22Rv1 (cell line): ENCODE data around the gene DTWD1.
"Not testable (repeated sequence)": the region's sequence is repeated elsewhere in the genome, so short reads cannot be mapped to it uniquely, and the experiment has no call there.

Source experiments
- H3K27ac ChIP-seq: fragments of 450-650 bp; 2 replicates; pipeline ENCODE4 v1.5.1; 2017
- CTCF ChIP-seq: fragments of 450-650 bp; IDR thresholded peaks from 2 replicates; pipeline ENCODE4 v1.5.1; 2017; ENCODE audit warnings: mild to moderate bottlenecking
- ZFX ChIP-seq: fragments of 450-650 bp; IDR thresholded peaks from 2 replicates; pipeline ENCODE4 v1.6.1; 2017; ENCODE audit warnings: antibody characterized with exemption, borderline replicate concordance

Gene DTWD1

DNA sequence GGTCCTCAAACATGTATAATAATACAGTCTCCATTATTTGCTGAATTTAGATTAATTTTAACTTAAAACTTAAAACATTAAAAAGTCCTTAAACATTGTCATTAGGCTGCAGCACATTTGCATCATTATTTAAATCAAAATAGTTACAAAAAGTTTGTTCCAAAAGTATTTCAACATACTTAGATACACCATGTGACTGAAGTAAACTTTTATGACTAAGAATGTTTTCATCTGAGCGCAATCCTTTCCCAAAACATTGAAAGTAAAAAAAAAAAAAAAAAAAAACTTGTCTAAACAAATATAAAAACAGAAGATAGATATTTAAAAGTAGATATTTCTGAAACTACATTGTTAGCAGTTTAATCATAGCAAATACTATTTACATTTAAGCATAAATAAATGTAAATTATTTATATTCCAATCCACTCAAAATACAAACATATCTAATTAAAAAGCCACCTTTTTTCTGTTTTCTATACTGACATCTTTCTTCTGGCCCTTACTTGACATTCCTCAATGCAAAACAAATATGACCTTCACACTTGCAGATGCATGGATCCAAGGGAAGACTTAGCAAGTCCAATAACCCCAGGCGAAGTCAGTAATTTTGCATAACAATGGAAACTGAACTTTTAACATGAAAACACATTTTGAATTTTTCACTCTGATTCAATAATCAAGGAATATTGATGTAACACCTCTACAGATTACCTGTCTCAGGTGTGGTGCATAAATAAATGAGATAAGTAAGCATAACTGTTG lies 10.5 kb upstream of the DTWD1 start:
- no peak overlapping the region for H3K27ac ChIP-seq
- TF ChIP-seq ZFX (no peak), CTCF (no peak)

- not testable (repeated sequence) for H3K27ac ChIP-seq
Observed at GRCh38 chr15:49612240-49612639, 8.6 kb upstream of the DTWD1 start.

DNA sequence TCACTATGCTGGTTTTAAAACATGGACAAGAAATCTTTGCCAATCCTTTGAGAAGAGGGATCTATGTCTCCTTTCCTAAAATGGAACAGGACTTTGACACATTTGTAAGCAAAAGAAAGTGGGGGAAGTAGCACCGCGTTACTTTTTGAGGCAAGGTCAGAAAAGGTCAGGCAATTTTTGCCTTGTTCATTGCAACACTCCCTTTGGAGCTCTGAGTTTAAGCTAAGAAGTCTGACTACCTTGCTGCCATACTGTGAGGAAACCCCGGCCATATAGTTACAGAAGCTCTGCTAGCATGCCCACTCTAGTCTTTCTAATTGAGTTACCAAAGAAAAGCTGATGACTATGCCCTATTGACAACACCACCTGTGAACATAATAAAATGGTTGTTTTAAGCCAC lies 1.6 kb upstream of the DTWD1 start:
- TF ChIP-seq CTCF (no peak), ZFX (no peak)

DNA sequence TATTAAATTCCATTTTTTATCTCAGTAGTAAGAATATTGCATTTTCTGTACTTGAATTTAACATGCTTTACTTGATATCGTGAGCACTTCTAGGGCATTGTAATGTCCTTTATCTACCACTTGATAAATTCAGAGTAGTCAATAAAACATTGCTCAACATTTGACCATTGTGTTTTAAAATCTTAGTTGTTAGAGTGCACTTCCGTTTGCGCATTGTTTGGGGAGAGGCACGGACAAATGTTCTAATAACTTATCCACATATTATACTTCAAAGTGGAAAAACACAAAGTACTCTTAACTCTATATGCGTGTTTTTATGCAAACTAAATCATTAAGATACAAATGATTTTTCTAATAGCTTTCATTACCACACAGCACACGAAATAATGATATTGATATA lies 649 bp upstream of the DTWD1 start:
- peak overlapping the region; percentile 73 for H3K27ac ChIP-seq
- no peak for TF ChIP-seq ZFX
- TF ChIP-seq CTCF, result no peak

More for the DNA sequence above, 1.6 kb upstream of the DTWD1 start:
- H3K27ac ChIP-seq, result no peak overlapping the region

GRCh38 chr15:49621401-49621811 lies 558 bp downstream of the DTWD1 start:
- H3K27ac ChIP-seq, result peak overlapping the region; percentile 73
- TF ChIP-seq ZFX (no peak), CTCF (no peak)

DNA sequence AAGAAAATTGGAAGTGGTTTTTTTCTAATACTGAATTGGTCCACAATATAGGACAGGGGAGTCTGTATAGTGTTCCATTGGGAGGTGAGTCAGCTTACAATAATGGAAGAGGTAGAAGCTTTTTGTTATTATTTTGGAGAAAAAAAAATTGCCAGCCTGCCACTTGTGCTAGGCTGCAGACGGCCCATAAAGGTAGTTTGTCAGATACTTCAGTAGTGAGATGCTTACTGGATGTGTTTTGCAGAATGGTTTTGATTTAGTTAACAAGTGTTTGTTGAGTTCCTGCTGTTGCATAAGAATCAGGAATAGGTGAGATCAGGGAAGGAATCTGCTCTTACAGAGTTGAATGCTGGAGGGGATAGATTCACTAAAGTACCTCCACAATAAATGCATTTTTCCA lies 1.0 kb downstream of the DTWD1 start:
- TF ChIP-seq CTCF (no peak), ZFX (no peak)
- H3K27ac ChIP-seq, result peak overlapping the region; percentile 73; the same call in 1 of the 2 replicates

GRCh38 chr15:49622561-49622960 lies 1.7 kb downstream of the DTWD1 start:
- H3K27ac ChIP-seq, result no peak overlapping the region
- TF ChIP-seq CTCF (no peak), ZFX (no peak)

DNA sequence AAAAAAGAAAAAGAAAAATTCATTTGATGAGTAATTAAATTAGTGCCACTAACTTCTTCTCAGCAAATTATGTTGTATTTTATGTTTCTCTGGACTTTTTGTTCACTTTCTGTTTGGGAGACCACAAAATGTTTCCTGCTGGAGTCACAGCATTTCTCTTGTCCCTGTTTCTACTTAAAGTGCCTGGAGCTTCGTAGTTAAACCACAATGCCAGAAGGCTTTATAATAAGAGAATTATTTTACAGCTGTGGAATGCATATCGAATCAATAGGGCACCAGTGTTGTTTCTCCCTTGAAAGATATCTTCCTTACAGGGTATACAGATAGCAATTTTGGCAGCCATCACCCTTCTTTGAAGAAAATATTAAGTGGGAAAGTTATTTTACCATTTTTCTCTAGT lies 3.2 kb downstream of the DTWD1 start:
- no peak for TF ChIP-seq CTCF
- no peak for TF ChIP-seq ZFX
- no peak overlapping the region for H3K27ac ChIP-seq
